ENCODE measurements around the gene STX5.
"Not testable (repeated sequence)": the region's sequence is repeated elsewhere in the genome, so short reads cannot be mapped to it uniquely, and the experiment has no call there.

STX5 gene

DNA sequence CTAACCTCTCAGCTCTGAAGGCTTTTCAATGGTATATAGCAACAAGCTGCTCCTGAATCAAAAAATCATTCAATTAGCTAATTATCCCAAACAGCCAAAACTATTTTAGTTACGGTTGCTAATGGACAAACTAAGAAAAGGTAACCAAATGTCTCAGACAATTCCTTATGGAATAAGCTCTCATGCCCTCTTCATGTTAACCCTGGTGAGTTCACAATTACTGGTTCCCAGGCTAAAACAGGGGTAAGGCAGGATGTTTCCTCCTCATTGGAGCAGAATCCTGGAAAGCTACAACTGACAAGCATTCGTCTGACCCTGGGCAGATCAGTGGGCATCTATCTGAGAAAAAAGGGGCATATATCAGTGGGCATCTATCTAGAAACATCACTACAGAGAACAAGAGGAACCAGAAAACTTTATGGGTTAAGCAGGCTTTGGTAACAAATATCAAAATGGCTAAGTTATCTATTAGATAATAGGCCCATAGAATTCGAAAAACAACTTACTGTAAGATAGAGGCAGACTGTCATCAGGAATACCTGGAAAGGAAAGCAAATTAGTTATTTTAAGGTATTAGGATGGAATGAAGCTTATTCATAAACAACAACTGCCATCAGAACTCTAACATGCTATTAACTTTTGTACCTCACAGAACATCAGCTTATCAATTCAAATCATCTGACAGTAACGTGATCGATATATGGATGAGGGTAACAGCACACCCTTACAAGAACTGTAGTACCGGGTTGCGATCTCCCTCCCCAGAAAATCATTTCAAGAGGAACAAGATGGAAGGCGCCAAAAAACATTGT, 22.4 kb upstream of the STX5 start:
- no peak for DNase-seq

DNA sequence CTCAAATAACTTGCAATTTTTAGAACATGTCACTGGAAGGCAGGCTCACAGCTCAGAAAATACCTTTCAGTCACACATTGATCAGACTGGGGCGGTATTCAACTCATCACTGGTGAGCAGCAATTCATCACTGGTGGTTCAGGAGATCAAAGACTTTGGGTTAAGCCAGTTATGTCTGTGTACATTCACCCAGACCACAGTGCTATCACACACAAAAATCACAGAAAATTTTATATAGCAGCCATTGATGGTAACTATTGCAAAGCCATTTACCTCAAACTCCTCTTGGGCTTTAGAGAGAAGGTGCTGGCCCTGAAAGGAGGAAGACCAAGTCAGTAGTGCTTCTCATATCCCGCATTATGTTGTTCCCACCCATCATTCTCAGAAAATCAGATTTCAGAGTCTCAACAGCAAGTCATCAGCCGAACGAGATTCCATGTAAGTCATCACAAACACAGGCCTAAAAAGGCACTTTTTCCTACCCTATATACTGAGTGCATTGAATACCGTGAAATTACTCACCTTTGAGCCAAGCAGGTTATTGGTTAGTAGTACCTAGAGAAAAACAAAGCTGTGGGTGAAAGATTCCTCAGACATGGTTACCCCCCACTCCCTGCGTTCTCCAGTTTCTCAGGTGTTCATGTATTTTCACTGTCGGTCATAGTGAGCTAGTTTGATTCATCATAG, 21.6 kb upstream of the STX5 start:
- DNase-seq: no peak

DNA sequence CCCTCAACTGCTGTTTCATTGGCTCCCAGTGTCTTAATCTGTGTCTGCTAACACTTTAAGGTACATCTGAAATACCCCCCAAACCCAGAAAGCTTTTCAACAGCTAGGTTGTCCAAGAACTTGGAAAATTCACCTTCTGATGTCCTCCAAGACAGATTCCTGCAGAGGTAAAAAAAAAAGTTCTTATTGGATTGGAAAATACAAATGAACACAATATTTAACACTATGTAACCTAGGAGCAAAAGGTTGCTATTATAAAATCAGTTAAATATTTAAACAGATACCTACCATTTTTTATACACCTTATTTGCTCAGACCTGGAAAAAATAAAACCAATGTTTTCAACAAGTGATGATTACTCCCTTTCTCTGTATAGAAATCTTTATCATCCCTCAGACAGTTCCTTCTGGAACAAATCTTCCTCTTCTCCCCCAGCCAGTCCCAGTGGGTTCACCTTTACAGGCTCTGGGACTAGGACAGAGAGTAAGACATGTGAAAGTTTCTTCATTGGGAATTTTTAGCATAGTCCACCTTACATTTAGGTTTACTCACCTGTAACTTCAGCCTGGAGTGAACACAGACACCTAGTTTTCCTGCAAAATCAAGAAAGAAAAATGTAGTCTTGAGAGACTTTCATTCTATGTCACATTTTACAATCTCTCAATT, 20.8 kb upstream of the STX5 start:
- DNase-seq: no peak

DNA sequence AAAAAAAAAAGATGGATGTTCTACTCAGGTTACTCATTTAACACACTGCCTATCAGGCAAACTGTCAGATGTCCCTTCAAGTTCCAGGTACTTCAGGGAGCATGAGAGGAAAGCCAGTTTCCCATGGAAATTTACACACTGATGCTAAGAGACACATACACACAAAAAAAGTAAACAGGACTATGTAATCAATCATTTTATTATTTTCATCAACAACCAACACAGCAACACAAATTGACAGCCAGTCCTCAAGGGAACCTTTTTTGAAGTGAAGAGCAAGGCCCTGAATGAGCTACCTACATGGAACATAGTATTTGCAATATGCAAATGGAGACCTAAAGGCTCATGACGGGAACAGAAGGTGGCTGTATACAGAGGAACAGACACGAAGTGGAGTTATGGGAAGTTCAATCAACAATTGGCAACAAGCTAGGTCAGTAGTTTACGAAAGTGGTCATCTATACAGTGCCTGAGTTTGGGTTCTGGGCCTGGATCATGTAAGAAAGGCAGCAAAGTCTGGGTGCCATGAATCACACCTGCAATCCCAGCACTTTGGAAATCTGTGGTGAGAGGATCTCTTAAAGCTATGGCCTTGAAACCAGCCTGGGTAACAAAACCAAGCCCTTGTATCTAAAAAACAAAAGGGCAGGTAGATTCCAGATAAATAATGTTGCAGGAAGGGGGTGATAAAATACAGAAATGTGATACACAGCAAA, 20.1 kb upstream of the STX5 start:
- peak; percentile 60 for DNase-seq

DNA sequence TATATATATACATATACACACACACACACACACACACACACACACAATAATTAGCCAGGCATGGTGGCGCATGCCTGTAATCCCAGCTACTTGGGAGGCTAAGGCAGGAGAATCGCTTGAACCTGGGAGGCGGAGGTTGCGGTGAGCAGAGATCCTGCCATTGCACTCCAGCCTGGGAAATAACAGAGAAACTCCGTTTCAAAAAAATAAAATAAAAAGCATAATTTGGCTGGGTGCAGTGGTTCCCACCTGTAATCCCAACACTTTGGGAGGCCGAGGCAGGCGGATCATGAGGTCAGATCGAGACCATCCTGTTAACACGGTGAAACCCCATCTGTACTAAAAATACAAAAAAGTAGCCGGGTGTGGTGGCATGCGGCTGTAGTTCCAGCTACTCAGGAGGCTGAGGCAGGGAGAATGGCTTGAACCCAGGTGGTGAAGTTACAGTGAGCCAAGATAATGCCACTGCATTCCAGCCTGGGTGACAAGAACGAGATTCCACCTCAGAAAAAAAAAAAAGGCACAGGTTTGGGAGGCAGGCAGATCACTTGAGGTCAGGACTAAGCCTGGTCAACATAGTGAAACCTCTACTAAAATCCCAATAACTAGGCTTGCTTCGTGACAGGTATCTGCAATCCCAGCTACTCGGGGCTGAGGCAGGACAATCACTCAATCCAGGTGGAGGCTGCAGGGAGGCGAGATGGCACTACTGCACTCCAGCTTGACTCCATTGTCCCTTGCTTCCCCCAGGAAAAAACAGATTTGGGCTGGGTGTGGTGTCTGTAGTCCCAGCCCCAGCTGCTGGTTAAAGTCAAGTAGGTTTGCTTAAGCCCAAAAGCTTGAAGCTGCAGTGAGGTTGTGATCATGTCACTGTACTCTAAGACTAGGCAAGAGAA, 19.3 kb upstream of the STX5 start:
- DNase-seq: peak; percentile 70

DNA sequence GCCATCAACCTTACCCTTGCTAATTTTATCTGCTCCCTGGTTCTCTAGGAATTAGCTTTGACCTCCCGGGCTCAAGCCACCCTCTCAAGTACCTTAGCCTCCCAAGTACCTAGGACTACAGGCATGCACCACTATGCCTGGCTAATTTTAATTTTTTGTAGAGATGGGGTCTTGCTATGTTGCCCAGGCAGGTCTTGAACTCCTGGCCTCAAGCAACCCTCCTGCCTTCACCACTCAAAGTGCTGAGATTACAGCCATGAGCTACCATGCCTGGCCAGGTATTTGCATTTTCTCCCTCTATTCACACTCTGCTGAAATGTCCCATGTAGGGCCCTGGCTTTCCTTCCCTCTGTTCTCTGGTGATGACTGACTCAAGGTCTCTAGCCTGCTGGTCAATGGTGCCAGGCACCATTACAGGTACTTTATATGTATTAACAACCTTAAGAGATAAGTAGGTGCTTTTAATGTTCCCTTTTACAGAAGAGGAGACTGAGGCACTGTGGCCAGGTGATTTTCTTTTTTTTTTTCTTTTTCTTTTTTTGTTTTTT, 16.0 kb upstream of the STX5 start:
- DNase-seq: no peak

DNA sequence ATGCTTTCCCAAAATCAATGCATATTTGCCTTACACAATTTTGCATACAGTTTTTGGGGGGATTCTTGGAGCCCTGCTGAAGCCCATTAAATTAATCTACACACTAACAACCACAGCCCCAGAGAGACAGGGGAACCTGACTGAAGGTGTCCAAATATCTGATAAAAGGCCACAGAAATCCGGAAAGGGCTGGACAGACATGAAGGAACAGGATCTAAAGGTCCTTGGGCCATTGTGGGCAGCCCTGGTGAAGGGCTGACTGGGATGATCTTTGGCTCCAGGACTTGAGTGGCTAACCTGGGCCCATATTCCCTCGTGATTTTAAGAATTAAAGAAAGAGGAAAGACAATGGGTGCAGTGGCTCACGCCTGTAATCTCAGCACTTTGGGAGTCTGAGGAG, 14.3 kb upstream of the STX5 start:
- DNase-seq: no peak

DNA sequence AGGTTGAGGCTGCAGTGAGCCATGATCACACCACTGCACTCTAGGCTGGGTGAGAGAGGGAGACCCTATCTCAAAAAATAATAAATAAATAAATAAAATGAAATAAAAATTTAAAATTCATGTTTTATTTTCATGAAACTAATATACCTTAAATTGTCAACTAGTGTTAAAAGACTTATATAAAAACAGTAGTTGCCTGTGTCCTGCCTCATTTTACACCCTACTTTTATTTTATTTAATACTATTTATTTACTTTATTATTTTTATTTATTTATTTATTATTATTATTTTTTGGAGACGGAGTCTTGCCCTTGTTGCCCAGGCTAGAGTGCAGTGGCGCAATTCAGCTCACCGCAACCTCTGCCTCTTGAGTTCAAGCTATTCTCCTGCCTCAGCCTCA, 12.3 kb upstream of the STX5 start:
- no peak for DNase-seq

DNA sequence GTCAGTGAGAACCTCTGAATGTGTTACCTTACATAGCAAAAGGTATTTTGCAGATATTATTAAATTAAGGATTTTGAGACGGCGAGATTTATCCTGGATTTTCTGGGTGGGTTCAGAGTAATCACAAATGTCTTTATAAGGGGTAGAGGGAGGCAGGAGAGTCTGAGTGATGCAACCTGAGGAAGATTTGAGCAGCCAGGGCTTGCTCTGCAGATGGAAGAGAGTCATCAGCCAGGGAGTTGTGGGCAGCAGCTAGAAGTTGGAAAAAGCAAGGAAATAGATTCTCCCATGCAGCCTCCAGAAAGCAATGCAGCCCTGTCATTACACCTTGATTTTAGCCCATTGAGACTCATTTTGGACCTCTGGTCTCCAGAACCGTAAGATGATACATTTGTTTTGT, 11.6 kb upstream of the STX5 start:
- no peak for DNase-seq

DNA sequence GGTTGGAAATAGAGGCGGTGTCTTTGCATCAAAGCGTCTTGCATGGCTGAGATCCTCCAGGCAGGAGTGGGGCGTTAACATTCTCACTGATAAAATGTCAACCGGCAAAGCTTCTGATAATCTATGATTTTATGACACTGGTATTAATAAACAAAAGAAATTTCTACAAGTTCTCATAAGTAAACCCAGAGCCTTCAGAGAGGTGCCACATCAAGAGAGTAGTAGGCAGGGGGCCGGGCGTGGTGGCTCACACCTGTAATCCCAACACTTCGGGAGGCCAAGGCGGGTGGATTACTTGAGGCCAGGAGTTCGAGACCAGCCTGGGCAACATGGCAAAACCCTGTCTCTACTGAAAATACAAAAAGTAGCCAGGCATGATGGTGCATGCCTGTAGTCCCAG, 11.0 kb upstream of the STX5 start:
- DNase-seq: not testable (repeated sequence)

DNA sequence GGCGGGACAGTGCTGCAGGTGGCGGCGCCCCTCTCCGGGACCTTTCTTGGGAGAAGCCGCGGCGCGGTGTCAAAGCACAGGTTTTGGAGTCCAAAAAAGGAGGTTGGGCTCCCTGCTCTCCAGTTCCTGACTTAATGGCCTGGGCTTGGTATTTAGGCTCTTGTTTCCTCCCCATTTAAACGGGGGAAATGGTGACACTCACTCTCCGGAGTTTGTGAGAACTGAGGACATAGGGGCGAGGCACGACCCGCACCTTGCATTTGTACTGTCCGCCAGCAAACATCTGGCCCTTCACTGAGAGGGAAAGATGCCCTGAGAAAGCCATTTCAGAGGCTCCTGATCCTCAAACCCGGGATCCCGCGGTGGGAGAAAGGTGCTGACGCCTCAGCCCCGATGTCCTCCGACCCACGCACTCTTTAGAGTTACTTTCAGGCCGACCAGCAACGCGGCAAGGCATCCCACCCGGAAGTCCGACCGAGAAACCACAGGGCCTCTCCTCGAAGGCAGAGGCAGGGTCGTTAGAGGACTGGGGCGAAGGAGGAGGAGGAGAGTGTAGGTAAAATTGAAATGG, 10.4 kb upstream of the STX5 start:
- DNase-seq: no peak

DNA sequence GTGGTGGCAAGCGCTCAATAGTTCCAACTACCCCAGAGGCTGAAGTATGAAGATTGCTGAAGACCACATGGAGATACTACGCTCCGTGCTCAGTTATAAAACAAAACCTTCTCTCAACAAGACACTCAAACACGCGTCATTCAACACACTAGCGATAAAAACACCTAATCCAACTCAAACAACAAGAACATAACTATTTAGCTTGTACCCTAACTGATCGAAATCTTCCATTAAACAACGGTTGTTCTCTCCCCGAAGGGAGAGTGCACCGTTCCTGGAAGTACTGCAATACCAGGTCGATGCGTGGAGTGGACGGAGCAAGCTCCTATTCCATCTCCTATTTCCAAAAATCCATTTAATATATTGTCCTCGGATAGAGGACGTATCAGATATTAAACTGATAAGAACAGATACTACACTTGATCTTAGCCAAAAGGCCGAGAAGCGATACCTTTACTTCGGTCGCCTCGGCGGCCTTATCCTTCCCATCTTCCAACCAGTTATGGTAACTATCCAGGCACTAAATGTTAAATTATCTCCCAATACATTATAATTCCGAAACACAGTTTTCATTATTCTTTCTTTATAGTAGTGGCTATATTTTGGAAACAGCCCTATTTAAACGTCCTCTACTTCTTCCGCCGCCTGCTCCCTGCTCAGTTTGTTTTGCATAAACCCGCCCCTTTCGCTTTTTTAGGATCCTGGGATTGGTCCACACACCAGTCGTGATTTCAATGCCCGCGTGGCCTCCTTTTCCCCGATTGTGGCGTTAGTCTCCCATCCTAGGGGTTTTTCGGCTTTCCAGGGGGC, 9.7 kb upstream of the STX5 start:
- DNase-seq: peak; percentile 98

DNA sequence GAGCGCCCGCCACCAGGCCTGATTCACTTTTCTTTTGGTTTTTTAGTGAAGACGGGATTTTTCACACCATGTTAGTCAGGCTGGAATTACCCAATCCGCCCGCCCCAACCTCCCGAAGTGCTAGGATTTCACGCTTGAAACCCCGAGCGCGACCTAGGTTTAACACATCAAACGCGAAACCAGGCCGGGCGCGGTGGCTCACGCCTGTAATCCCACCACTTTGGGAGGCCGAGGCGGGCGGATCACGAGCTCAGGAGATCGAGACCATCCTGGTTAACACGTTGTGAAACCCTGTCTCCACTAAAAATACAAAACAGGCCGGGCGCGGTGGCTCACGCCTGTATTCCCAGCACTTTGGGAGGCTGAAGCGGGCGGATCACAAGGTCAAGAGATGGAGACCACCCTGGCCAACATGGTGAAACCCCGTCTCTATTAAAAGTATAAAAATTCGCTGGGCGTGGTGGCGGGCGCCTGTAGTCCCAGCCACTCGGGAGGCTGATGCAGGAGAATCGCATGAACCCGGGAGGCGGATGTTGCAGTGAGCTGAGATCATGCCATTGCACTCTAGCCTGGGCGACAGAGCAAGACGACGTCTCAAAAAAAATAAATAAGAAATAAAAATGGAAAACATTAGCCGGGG, 9.0 kb upstream of the STX5 start:
- DNase-seq: peak; percentile 93

DNA sequence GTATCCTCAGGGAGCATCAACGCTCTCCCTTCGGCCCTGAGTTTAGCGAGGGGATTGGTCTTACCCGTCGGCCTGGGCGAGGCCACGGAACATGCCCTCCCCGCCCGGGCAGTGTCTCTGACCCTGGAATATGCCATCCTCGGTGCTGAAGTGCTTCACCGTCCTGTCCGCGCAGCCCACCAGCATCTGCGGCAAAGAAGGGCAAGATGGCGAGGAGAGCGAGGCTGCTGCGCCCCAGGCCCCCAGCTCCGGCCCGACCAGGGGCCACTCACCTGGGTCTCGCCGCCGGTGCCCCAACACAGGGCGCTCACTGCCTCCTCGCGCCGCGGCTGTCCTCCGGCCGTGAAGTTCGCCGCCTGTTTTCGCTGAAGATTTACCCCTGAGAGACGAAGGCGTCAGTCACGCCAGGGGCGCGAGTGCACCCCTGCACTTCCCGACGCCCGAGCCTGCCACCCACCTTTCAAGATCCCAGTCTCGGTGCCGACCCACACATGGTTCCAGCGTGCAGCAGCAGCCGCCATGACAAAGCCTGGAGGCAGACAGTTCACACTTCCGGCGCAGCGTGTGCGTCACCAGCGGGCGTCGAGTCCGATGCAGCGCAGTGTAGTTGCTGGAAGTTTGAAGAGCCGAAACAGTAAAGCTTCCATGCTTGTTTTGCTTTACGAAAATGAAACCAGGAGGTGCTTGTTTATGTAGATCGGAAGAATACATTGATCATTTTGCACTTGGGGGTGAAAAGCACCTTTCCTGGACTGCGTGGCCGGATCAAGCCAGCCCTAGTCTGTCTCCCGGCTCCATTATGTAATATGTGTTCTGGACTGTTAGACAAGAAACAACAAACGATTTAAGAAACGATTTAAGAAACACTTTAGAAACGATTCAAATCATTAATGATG, 7.4 kb upstream of the STX5 start, which contains the start of gene WDR74:
Gene WDR74 (minus strand): TSS at position 541 of the 896 bp plus-strand sequence. CDS start 20 bp downstream, at position 521.
- DNase-seq: peak; percentile 60

DNA sequence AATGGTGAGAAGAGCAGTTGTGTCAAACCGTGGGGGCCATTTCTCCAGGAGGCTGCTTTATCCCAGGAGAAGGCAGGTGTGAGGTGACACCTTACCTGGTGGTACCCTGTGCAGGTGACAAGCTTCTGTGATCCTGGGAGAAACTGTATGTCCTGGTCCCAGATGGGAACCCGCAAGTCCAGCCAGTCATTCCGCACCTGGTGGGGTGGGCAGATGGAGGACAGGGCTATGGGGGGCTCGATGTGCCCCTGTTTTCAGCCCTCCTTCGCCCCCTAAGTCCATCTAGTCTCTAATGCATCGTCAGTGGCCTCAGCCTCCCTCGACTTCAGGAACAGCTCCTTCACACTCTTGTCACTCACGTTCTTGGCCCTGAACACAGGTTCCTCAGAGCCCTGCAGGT, 3.5 kb upstream of the STX5 start:
- no peak for DNase-seq

DNA sequence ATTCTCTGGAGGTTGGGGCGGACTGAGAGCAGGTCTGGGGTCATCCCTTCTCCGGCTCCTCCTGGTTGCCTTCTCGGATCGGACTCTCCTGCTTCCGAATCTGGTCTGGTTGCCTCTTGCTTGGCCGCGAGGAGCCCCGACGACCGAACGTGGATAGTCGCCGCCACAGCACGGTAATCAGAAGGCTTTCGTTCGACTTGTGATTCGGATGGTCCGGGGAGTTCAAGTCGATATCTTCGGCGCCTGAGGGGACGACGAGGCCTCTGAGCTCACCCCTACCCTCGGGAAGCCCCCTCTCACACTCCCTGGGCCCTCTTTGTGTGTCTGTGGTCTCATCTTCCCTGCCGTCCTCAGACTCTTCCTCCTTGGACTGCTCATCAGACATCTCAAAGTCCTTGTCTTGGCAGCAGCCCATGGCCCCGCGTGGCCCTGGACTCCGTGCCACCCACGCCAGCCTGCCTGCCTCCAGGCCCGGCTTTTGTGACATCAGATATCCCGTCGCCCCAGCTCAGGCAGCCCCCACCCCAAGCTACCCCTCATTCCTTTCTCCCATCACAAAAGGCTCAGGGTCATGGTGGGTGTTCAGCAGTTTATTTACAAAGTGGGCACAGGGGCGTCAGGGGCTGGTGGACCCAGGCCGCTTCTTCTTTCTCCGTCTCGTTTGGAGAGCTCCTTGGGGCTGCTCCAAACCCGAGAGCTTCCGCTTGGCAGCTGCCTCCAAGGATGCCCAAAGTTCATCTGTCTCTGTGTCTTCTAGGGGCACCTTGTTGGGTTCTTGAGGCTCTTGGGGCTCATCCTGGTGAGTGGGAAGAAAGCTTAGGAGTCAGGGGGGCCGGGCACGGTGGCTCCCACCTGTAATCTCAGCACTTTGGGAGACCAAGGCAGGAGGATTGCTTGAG, 734 bp upstream of the STX5 start, which contains the start of gene TEX54:
Gene TEX54 (minus strand): TSS at position 506 of the 899 bp plus-strand sequence.
- DNase-seq: no peak

DNA sequence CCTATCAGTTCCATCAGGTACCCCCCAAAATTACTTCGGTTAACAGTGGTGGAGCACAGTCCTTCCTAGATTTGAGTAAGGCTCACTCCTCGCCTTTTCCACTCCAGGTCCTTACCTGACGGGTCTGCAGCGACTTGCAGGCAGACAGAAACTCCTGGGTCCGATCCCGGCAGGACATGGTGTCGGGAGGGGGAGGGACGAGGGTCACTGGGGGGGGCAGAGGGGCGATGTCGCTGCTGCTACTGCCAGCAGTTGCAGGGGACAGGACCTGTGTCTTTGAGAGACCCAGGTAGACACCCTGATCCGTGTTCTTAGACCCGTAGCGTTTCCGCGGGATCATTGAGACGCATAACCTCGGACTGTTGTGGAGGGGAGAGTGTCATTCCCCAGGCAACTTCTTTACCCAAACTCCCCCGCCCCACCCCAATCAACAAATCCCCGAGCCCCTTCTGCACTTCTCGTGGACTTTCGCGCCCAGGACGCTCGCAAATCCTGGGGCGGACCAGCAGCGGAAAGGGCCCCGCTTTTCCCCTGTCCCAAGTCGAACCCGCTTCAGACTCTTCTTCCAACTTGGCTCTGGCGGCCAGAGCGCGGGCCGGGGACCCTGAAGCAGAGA, 839 bp downstream of the STX5 start:
- DNase-seq: no peak
